ENCODE measurements around the gene LPA.
"Not testable (repeated sequence)": the region's sequence is repeated elsewhere in the genome, so short reads cannot be mapped to it uniquely, and the experiment has no call there.

Gene LPA, protein sequence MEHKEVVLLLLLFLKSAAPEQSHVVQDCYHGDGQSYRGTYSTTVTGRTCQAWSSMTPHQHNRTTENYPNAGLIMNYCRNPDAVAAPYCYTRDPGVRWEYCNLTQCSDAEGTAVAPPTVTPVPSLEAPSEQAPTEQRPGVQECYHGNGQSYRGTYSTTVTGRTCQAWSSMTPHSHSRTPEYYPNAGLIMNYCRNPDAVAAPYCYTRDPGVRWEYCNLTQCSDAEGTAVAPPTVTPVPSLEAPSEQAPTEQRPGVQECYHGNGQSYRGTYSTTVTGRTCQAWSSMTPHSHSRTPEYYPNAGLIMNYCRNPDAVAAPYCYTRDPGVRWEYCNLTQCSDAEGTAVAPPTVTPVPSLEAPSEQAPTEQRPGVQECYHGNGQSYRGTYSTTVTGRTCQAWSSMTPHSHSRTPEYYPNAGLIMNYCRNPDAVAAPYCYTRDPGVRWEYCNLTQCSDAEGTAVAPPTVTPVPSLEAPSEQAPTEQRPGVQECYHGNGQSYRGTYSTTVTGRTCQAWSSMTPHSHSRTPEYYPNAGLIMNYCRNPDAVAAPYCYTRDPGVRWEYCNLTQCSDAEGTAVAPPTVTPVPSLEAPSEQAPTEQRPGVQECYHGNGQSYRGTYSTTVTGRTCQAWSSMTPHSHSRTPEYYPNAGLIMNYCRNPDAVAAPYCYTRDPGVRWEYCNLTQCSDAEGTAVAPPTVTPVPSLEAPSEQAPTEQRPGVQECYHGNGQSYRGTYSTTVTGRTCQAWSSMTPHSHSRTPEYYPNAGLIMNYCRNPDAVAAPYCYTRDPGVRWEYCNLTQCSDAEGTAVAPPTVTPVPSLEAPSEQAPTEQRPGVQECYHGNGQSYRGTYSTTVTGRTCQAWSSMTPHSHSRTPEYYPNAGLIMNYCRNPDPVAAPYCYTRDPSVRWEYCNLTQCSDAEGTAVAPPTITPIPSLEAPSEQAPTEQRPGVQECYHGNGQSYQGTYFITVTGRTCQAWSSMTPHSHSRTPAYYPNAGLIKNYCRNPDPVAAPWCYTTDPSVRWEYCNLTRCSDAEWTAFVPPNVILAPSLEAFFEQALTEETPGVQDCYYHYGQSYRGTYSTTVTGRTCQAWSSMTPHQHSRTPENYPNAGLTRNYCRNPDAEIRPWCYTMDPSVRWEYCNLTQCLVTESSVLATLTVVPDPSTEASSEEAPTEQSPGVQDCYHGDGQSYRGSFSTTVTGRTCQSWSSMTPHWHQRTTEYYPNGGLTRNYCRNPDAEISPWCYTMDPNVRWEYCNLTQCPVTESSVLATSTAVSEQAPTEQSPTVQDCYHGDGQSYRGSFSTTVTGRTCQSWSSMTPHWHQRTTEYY (N-terminal part only)

DNA sequence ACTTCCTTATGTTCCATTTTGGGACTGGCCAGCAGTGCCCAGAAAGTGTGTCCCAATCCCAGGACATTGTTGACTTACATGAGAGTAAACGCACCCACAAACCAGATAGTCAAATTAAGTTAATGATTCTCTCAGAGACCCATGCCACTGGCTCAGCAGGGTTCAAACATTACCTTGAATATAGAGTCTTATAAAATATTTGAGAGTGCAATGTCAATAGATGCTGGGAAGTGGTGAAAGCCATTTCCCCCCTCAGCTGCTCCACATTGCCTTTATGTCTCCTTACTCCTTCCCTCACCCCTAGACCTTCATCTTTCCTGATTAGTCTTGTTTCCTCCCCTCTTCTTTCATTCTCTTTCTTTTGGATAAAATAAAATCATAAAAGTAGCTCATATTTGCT is at the start of gene LPA:
Gene LPA, minus strand, starts transcription at position 78 of the 400 bp plus-strand sequence. Its CDS starts 61 bp downstream, at position 17.
- not testable (repeated sequence) for DNase-seq

DNA sequence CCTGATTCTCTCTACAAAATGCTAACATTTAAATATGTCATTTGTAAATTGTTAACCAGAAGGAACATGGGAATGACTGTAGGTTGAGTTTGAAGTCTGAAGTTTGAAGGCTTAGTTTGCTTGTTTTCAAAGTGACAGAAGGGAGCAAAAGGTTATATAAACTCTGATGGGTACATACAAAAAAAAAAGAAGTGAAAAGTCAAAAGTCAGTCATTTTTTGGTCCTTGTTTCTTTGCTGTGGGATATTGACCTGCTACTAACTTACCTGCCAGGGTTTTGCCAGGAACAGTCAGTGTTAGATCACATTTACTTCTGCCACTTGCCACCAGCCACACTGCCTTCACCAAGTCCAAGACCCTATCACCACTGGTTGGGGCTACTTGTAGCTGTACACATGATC is 44.9 kb upstream of the LPA start:
- not testable (repeated sequence) for DNase-seq

DNA sequence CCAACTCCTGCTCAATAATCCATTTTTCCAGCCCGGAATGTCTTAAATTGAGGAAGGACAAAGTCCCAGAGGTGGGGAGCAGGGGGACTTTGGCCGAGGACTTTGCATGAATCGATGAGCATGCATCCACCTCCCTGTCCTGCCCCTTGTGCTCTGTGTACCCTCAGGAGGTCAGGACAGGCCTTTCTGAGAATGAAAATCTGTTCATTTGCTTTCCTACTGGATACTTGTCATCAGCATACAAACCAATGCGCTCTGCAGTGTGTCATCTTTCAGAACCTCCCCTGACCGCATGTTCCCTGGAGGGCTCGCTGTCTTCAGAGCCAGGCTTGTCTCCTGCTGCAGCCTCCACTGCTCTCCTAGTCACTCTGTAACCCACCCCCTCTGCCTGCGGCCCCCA is 40.6 kb upstream of the LPA start:
- DNase-seq = not testable (repeated sequence)

DNA sequence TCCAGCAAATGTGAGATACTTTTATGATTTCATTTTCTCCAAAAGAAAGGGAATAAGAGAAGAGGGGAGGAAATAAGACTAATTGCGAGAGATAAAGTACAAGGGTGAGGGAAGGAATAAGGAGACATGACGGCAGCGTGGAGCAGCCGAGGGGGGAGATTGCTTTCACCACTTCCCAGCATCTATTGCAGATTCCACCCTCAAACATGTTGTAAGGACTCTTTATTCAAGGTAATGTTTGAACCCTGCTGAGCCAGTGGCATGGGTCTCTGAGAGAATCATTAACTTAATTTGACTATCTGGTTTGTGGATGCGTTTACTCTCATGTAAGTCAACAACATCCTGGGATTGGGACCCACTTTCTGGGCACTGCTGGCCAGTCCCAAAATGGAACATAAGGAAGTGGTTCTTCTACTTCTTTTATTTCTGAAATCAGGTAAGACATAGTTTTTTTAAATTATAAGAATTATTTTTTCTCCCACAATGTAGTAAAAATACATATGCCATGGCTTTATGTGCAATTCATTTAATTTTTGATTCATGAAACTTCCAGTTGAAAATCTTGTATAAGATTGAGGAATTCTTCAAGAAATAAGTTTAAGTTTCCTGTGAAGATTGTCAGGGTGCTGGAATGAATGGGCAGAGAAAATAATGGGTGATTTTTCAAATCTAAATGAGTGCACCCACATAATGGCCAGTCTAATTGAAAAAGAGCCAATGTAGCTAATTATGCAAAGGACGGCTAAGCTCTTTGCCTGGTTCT is 38.0 kb upstream of the LPA start, which contains the start of gene PLG:
Gene PLG, plus strand, starts transcription at position 327 of the 763 bp plus-strand sequence. Its CDS starts 61 bp downstream, at position 388.
- not testable (repeated sequence) for DNase-seq

DNA sequence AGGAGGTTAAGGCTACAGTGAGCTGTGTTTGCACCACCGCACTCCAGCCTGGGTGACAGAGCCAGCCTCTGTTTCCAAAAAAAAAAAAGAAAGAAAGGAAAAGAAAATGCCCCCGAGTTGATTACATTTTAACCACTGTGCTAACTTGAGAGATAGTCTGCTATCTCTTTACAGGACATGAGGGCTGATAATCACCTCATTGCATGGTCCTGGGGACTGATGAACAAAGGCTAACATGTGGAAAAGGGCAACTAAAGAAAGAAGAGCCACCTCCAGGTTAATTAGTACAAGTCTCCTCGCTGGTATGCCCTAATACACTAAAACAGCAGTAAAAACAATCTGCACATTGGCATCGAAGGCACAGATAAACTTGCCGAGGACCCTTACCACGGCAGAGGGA is 33.8 kb upstream of the LPA start:
- DNase-seq = no peak

DNA sequence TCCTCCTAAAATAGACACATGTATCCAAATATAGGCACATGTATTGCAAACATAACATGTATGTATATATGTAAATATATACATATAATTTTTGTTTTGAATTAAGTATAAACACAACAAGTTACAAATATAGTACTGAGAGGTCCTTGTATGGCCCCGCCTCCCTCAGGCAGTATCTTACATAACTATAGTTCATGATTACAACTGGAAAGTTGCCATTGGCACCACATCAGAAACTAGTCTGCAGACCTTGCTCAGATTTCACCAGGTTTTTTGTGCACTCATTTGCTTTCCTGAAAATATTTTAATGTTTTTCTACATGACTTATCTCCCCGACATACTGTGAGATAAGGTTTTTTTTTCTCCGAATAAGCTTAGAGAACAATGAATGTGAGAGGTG is 32.8 kb upstream of the LPA start:
- DNase-seq = not testable (repeated sequence)

DNA sequence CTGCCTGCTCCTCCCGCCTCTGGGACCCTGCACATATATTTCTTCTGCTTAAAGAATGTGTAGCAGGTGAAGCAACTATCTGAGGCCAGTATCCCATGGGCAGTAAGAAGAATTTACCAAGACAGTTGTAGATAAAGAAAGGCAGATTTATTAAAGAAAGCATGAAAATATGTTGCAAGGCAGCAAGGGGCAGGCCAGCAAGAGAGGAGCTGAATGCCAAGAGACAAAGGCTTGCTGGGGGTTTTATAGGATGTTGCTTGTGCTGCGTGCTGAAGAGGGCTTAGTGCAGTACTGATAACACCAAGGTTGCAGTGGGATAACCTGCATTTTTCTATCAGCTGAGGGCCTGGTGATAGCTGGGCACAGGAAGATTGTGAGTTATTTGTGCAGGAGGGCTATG is 31.5 kb upstream of the LPA start:
- DNase-seq = not testable (repeated sequence)

DNA sequence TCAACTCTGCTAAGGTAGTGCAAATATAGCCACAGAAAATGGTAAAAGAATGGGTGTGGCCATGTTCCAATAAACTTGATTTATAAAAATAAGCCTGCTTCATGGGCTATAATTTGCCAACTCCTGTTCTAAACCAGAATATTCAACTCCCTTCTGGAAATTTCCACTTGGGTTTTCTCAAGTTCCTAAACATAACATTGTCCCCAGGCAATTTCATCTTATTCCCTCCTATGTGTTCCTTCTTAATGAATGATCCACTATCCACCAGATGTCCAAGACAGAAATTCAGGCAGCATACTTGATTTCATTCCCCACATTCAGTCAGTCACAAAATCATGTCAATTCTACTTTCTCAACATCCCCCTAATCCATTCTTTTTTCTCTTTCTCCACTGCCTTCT is 30.9 kb upstream of the LPA start:
- DNase-seq = not testable (repeated sequence)

DNA sequence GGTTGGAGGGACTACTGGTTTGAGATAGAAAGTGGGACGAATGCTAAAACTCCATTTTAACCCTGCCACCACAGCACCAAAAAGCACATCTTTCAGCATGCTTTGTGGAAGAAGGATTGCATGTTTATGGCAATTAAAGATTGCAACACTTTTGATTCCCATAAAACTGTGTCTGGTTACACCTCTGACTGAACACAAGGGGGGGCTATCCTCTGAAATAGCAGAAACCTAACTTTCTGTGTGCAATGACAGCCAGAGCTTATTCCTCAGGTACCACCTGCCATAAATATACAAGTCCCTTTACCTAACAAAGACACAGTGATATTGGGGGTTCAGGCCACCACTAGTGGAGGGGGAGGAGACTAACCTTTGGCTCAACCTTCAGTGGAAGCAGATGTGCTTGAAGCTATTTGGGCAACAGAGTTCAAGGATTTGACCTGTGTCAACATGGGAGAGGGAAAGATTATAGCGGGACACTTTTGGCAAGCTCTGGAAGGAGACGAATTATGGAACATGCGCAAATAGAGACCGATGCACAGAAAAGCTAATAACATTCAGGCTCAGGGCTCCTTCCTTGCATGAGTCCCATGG is 28.4 kb upstream of the LPA start:
- DNase-seq = no peak

DNA sequence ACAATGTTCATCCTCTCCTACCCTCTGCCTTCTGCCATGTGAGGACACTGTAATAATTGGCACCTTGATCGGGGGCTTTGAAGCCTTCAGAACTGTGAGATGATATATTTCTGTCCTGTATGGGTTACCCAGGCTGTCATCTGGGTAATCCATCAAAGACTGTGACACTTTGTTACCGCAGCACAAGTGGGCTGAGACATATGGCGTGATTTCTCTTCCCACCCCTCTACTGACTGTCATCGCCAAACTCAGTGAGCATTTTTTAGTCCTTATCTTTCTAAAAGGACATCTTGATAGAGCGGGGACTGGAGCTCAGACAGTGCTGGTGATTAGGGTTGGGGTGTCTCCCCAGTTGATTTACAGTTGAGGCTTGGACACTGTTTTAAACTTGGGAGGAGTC is 27.5 kb upstream of the LPA start:
- no peak for DNase-seq

DNA sequence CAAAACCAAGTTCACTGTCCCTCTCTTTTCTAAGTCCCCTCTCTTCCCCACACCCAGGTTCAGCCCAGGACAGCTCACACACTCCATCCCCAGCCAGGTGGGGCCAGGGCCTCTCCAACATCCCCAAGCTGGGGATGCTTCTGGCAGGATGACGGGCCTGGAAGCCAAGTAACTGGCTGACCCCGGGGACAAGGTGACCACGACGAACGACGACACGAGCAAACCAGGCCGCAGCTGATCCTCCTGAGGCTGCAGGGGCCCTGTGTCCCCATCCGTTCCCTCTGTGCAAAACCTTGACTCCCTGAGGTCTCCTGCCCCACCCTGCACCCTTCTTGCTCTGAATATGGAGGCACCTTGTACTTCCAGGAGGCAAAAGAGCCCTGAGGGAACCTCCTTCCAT is 26.4 kb upstream of the LPA start:
- DNase-seq = no peak

DNA sequence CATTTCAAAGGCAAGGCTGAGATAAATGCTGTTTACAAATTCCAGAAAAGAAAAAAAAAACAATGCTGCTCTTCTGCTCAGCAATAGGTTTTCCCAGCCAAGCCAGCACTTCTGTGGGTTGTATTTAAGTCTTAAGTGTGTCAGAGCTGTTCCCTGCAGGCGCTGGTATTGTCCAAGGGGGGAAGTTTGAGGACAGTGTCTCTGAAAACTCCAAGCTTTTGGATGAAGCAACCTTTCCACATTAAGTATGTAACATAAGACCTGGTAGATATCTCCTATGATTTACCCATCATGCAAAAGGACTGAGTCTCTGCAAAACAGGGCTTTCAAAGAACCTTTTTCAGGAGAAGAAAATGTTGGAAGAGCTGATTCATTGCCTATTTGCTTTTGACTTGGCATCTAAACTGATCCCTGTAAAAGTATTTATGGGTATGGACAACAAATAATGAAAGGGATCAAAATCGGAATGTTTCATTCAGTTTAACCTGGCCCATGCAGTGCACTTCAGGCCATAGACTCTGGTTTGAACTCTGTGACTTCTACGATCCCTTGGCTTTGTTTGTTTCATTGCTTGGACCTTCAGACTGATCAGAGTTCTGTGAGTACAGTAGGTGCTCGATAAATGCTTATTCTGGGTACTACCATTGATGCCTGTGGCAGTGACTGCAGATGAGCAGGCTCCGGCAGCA is 21.8 kb upstream of the LPA start:
- DNase-seq = no peak

DNA sequence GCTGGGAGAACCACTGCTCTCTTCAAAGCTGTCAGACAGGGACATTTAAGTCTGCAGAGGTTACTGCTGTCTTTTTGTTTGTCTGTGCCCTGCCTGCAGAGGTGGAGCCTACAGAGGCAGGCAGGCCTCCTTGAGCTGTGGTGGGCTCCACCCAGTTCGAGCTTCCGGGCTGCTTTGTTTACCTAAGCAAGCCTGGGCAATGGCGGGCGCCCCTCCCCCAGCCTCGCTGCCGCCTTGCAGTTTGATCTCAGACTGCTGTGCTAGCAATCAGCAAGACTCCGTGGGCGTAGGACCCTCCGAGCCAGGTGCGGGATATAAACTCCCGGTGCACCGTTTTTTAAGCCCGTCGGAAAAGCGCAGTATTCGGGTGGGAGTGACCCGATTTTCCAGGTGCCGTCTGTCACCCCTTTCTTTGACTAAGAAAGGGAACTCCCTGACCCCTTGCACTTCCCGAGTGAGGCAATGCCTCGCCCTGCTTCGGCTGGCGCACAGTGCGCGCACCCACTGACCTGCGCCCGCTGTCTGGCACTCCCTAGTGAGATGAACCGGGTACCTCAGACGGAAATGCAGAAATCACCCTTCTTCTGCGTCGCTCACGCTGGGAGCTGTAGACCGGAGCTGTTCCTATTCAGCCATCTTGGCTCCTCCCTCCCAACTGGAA is 21.2 kb upstream of the LPA start:
- DNase-seq = not testable (repeated sequence)

DNA sequence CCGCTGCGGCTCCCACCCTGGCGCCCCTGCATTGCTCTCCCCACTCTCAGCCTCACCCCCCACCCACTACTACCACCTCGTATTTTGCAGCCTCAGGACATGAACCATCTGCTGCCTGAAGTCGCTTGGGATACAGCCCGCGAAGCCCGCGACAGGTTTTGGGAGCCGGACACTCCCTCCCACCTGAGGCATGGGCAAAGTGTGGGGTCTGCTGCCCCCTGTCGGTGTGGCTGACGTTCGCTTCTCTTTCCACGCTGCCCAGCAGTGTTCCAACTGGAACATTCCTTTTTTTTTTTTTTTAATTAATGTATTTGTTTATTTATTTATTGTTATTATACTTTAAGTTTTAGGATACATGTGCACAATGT is 15.3 kb upstream of the LPA start:
- DNase-seq = no peak

DNA sequence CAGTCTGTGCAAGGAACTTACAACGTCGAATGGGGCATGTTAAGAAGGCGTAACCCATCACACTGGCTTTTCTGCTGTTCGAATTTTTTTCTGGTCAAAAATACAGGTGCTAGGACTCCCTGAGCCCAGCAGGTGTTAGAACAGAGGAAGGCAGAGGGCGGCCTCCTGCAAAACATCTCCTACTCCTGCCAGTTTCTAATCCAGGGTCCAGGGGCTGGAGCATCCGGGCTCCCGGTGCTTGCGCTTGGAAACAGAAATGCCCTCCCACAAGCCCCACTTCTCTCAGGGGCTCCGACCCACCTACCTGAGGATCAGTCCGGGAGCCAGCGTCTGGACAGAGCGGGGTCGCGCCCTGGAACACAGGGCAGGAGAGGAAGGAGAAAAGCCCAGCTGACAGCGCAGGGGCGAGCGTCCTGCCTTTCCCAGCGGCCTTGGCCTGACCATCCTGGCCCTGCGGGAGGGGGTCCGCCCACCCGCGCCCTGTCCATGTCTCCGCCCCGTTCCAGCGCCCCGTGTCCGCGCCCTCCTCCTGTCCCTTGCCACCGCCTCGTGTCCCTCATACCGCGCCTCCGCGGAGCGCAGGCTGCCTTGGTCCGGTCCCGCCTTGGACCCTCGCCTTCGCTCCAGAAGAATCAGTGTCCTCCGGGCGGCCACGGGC is 14.8 kb upstream of the LPA start:
- DNase-seq = no peak

DNA sequence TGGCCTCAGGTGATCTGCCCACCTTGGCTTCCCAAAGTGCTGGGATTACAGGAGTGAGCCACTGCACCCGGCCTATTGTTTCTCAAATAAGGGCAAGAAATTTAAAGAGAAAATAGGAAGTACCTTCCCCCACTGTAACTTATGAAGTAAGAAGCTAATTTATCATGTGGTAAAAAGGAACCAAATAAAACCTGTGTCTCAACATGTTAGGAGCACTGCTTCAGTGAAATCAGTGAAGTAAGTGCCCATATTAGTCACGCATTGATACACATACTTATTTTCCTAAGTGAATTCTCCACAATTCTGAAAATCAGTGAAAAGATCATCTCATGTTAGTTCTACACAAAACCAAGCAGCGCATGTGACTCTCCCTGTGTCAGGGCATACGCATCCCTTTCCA is 14.2 kb upstream of the LPA start:
- DNase-seq = no peak

DNA sequence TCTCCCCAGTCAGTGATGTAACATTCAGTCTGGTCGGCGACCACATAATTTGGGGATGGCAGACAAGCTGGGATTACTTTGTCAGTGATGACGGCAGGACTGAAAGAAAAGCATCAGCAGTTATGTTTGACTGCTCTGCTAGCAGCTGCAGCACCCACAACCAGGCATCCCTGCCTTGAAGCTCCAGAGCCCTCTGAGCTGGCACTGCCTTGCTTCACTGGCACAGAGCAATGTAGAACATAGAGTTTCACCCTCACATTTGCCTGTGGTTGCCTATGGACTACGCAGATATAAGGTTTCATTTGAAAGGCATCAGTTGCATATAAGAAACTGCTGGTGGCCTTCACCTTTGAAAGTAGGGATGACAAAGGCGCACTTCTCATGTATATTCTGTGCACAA is 12.3 kb upstream of the LPA start:
- DNase-seq = not testable (repeated sequence)

DNA sequence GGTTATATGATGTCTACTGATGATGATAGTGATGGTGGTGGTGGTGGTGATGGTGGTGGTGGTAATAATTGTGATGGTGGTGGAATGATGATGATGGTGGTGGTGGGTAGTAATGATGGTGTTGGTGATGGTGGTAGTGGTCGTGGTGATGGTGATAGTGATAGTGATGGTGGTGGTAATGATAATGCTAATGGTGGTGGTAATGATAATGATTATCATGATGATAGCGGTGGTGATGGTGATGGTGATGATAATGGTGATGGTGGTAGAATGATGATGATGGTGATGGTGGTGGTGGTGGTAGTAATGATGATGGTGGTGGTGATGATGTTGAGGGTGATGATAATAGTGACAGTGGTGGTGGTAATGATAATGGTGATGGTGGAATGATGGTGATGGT is 4.5 kb upstream of the LPA start:
- no peak for DNase-seq

DNA sequence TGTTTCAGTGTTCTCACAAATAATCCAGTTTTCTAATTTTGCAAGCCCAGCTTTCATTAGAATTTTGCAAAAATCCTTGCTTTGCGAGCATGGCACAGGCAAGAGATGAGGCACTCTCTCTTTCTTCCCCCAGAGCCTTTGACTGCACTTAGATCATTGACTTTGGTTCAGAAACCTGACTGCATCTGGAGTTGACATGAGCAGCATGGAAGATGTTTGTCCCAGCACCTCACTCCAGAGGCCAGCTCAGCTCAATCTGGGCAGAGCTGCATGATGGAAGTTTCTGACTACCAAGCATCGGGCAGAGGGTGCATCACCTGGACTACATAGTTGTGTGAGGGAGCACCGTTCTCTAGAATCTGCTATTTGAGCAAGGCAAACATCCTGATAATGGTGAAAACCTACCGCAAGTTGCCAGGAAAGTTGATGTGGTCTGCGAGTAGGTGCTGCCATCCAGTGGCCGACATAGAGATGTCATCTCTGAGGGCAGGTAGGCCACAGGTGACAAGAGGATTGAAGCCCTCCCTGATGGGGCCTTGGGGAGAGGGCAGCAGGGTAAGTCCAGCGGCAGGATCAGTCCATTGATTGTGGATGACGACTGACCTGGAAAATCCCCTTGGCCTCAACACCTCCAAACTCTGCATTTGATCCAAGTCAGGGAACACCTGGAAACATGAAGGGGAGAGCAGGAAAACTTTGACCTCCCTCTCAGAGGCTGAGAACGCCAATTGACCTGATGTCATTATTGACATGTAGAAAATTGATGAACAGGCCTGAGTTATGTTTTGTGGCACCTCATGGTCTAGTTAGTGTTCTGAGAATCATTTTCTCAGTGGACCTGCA is 3.8 kb upstream of the LPA start:
- DNase-seq = no peak

Data from NCI-H510A (cell line).